ENCODE measurements around the gene SPTLC1. TPM values are rescaled to one million over a fixed set of nuclear protein-coding genes. Genes with fewer than 3 reads are reported as not detected.

The SPTLC1 gene
- polyA plus RNA-seq, 2 of the 4 experiments (the other 2 are of a cell fraction): 63.7 to 122 TPM

Small RNA genes within 50 kb of the gene (small RNA-seq; reads per million reads assigned to genes)
- gene MTATP6P29: 0 reads per million in 6 experiments
- 0 to 0.19 (median 0) reads per million in 6 experiments for gene MTND4LP7

Other genes starting within 250 kb of the SPTLC1 start
- gene ROR2, start 165.2 kb downstream of the SPTLC1 start, polyA plus RNA-seq (2011; rRNA removed): 0.12 and 0.15 TPM in 2 replicates
- 0.53 to 0.66 TPM (median 0.53 TPM) in 3 replicates for gene ROR2, start 165.2 kb downstream of the SPTLC1 start, polyA plus RNA-seq (2017; fragmentation: RNase III; extraction: RNeasy Plus Mini Kit Qiagen cat#74134 plus additional on column Dnase treatment)
- 244 and 328 TPM in 2 replicates for gene IARS1, start 178.3 kb upstream of the SPTLC1 start, polyA plus RNA-seq (2011; rRNA removed)
- 120 to 133 TPM (median 121 TPM) in 3 replicates for gene IARS1, start 178.3 kb upstream of the SPTLC1 start, polyA plus RNA-seq (2017; fragmentation: RNase III; extraction: RNeasy Plus Mini Kit Qiagen cat#74134 plus additional on column Dnase treatment)
- 30.2 and 47.2 TPM in 2 replicates for gene NOL8, start 209.9 kb upstream of the SPTLC1 start, polyA plus RNA-seq (2011; rRNA removed)
- gene NOL8, start 209.9 kb upstream of the SPTLC1 start, polyA plus RNA-seq (2017; fragmentation: RNase III; extraction: RNeasy Plus Mini Kit Qiagen cat#74134 plus additional on column Dnase treatment): 24.4 to 28.5 TPM (median 26.7 TPM) in 3 replicates
- gene CENPP, start 210.5 kb upstream of the SPTLC1 start, polyA plus RNA-seq (2011; rRNA removed): 13.4 and 15.5 TPM in 2 replicates
- gene CENPP, start 210.5 kb upstream of the SPTLC1 start, polyA plus RNA-seq (2017; fragmentation: RNase III; extraction: RNeasy Plus Mini Kit Qiagen cat#74134 plus additional on column Dnase treatment): 5.5 to 7.2 TPM (median 7.2 TPM) in 3 replicates